ENCODE results near the gene KNSTRN. TPM values are rescaled to one million over a fixed set of nuclear protein-coding genes. Genes with fewer than 3 reads are reported as not detected.

KNSTRN gene
- total RNA-seq, 1 donor from 2014 or later: 26.0 TPM

DNA sequence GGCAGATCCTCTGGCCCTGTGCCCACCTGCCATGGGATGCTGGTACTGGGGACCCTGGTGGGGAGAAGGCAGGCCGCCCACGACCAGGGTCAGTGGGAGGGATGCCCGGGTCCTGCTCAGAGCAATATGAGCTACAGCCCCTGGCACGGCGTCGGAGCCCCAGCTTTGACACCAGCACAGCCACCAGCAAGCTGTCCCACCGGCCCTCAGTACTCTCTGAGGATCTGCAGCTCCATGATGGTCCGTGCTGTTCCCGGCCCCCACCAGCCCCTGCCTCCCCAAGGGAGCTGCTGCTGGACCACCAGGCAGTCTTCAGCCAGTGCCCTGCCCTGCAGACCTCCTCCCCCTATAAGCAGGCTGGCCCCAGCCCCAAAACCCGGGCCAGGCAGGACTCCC is 13.0 kb upstream of the KNSTRN start:
- Mint-ChIP-seq H3K4me3 (ENCODE audit: unreplicated experiment) (no peak overlapping the region), H3K9me3 (ENCODE audit: unreplicated experiment) (no peaks in the 10 kb centered on the region), H3K27ac (ENCODE audit: unreplicated experiment) (no peak overlapping the region), H3K36me3 (ENCODE audit: low read depth, unreplicated experiment) (peaks cover 3% of the 10 kb centered on the region), H3K4me1 (ENCODE audit: unreplicated experiment) (peaks cover 27% of the 10 kb centered on the region), H3K27me3 (ENCODE audit: unreplicated experiment) (peaks cover 15% of the 10 kb centered on the region)
- DNase-seq (ENCODE audit: low spot score): no peak
- TF ChIP-seq, protein P1, sequence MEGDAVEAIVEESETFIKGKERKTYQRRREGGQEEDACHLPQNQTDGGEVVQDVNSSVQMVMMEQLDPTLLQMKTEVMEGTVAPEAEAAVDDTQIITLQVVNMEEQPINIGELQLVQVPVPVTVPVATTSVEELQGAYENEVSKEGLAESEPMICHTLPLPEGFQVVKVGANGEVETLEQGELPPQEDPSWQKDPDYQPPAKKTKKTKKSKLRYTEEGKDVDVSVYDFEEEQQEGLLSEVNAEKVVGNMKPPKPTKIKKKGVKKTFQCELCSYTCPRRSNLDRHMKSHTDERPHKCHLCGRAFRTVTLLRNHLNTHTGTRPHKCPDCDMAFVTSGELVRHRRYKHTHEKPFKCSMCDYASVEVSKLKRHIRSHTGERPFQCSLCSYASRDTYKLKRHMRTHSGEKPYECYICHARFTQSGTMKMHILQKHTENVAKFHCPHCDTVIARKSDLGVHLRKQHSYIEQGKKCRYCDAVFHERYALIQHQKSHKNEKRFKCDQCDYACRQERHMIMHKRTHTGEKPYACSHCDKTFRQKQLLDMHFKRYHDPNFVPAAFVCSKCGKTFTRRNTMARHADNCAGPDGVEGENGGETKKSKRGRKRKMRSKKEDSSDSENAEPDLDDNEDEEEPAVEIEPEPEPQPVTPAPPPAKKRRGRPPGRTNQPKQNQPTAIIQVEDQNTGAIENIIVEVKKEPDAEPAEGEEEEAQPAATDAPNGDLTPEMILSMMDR (IDR thresholded peaks at IDR 0.05; ENCODE audit: unreplicated experiment): no peak

DNA sequence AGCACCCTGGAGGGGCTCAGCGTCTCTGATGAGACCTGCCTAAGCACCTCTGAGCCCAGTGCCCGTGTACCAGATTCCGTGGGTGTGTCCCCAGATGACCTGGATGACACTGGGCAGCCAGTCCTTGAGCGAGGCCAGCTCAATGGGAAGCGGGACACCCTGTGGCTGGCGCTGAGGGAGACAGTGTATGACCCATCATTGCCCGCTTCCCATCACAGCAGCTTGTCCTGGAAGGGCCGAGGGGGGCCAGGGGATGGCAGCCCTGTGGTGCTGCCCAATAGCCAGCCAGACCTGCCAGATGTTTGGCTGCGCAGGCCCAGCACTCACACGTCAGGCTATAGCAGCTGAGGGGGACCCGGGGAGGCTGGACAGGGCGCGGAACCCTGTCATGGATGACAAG is 12.6 kb upstream of the KNSTRN start:
- Mint-ChIP-seq H3K4me1 (ENCODE audit: unreplicated experiment) (peaks cover 27% of the 10 kb centered on the region), H3K27ac (ENCODE audit: unreplicated experiment) (no peak overlapping the region), H3K9me3 (ENCODE audit: unreplicated experiment) (no peaks in the 10 kb centered on the region), H3K4me3 (ENCODE audit: unreplicated experiment) (no peak overlapping the region), H3K27me3 (ENCODE audit: unreplicated experiment) (peaks cover 15% of the 10 kb centered on the region), H3K36me3 (ENCODE audit: low read depth, unreplicated experiment) (peaks cover 3% of the 10 kb centered on the region)
- TF ChIP-seq, protein P1 (IDR thresholded peaks at IDR 0.05; ENCODE audit: unreplicated experiment): no peak
- DNase-seq (ENCODE audit: low spot score): no peak

DNA sequence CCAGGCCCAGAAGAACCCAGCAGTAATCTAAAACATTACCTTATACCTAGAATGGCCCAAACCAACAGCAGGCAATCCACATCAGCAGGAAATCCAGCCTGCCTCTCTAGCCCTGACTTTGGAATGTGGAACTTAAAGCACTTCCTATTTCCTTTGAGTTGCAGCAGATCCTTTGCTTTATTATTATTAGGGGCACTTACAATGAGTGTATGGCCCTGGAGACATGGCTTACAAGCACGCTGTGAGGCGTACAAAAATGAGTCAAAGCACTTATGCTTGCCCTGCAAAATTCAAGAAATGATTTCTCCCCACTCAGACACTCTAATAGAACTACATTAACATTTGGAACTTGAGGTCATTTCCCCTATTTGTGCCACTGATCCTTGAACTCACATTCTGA is 9.5 kb upstream of the KNSTRN start:
- H3K9me3 Mint-ChIP-seq (ENCODE audit: unreplicated experiment): no peaks in the 10 kb centered on the region
- H3K4me1 Mint-ChIP-seq (ENCODE audit: unreplicated experiment): peaks cover 27% of the 10 kb centered on the region
- peaks cover 3% of the 10 kb centered on the region for H3K36me3 Mint-ChIP-seq (ENCODE audit: low read depth, unreplicated experiment)
- no peak for DNase-seq (ENCODE audit: low spot score)
- TF ChIP-seq, protein P1 (IDR thresholded peaks at IDR 0.05; ENCODE audit: unreplicated experiment): no peak
- H3K4me3 Mint-ChIP-seq (ENCODE audit: unreplicated experiment): no peak overlapping the region
- H3K27me3 Mint-ChIP-seq (ENCODE audit: unreplicated experiment): peaks cover 8% of the 10 kb centered on the region
- peak overlapping the region; percentile 83 for H3K27ac Mint-ChIP-seq (ENCODE audit: unreplicated experiment)

DNA sequence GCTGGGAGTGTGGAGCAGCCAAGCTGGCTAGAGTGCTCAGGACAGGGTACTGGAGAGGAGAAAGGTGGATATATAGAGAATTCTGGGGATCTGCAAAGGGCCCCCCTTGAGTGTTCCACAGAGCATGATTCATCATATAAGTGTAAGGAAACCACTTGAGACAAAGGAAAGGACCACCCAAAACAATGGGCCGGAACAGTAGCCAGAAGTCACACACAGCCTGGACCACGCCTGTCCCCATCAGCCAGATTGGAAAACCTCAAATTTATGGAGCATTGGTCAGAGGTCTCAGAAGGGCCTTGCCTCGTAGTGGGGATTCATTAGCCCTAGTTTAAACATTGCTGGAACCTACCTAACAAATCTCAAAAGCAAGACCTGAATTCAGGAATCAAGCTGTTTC is 4.9 kb upstream of the KNSTRN start:
- TF ChIP-seq, protein P1 (IDR thresholded peaks at IDR 0.05; ENCODE audit: unreplicated experiment): no peak
- H3K9me3 Mint-ChIP-seq (ENCODE audit: unreplicated experiment): no peaks in the 10 kb centered on the region

DNA sequence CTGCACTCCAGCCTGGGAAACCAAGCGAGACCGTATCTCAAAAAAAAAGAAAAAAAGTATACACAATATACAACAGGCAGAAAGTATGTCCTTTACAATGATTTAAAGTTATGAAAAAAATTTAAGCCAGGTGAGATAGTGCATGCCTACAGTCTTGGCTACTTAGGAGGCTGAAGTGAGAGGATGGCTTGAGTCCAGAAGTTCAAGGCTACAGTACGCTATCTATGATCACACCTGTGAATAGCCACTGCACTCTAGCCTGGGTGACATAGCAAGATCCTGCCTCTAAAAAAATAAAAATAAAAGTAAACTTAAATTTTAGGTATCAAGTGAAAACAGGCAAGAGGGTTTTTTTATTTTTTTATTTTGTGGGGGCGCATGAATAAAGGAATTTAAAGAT is 3.1 kb upstream of the KNSTRN start:
- H3K27ac Mint-ChIP-seq (ENCODE audit: unreplicated experiment): no peak overlapping the region

More for the DNA sequence above, 4.9 kb upstream of the KNSTRN start:
- no peak overlapping the region for H3K4me3 Mint-ChIP-seq (ENCODE audit: unreplicated experiment)
- H3K27me3 Mint-ChIP-seq (ENCODE audit: unreplicated experiment): peaks cover 2% of the 10 kb centered on the region
- H3K27ac Mint-ChIP-seq (ENCODE audit: unreplicated experiment): no peak overlapping the region
- no peaks in the 10 kb centered on the region for H3K36me3 Mint-ChIP-seq (ENCODE audit: low read depth, unreplicated experiment)
- DNase-seq (ENCODE audit: low spot score): no peak
- peaks cover 7% of the 10 kb centered on the region for H3K4me1 Mint-ChIP-seq (ENCODE audit: unreplicated experiment)

More for the DNA sequence above, 3.1 kb upstream of the KNSTRN start:
- Mint-ChIP-seq H3K4me3 (ENCODE audit: unreplicated experiment) (no peak overlapping the region), H3K4me1 (ENCODE audit: unreplicated experiment) (peaks cover 9% of the 10 kb centered on the region), H3K9me3 (ENCODE audit: unreplicated experiment) (no peaks in the 10 kb centered on the region), H3K27me3 (ENCODE audit: unreplicated experiment) (peaks cover 4% of the 10 kb centered on the region), H3K36me3 (ENCODE audit: low read depth, unreplicated experiment) (peaks cover under 1% of the 10 kb centered on the region)
- no peak for DNase-seq (ENCODE audit: low spot score)
- TF ChIP-seq, protein P1 (IDR thresholded peaks at IDR 0.05; ENCODE audit: unreplicated experiment): no peak
